ENCODE results near the gene LARGE1.

Gene LARGE1

DNA sequence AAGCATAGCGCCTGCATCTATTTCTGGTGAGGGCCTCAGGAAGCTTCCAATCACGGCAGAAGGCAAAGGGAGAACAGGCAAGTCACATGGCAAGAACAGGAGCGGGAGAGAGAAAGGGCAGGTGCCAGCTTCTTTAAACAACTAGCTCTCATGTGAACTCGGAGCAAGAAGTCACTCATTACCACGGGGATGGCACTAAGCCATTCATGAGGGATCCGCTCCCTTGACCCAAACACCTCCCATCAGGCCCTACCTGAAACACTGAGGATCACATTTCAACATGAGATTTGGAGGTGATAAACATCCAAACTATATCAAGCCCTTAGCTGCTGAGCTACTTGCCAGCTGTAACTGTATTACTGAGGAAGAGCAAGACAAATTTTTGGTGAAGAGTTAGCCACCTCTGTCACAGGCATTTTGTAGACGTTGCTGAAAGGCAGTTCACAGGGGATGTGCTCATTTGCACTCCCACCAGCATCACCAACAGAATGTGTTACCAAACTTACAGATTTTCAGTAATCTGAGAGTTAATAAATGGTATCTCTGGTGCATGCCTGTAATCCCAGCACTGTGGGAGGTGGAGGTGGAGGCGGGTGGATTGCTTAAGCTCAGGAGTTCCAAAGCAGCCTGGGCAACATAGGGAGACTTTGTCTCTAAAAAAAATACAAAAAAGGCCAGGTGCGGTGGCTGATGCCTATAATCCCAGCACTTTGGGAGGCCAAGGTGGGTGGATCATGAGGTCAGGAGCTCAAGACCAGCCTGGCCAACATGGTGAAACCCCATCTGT lies 398.2 kb downstream of the LARGE1 start:
- DNase-seq (ENCODE audit: low read depth in 3 of 3) = no peak

GRCh38 chr22:33520904-33521780 lies 399.1 kb downstream of the LARGE1 start:
- no peak for DNase-seq (ENCODE audit: low read depth in 3 of 3)

DNA sequence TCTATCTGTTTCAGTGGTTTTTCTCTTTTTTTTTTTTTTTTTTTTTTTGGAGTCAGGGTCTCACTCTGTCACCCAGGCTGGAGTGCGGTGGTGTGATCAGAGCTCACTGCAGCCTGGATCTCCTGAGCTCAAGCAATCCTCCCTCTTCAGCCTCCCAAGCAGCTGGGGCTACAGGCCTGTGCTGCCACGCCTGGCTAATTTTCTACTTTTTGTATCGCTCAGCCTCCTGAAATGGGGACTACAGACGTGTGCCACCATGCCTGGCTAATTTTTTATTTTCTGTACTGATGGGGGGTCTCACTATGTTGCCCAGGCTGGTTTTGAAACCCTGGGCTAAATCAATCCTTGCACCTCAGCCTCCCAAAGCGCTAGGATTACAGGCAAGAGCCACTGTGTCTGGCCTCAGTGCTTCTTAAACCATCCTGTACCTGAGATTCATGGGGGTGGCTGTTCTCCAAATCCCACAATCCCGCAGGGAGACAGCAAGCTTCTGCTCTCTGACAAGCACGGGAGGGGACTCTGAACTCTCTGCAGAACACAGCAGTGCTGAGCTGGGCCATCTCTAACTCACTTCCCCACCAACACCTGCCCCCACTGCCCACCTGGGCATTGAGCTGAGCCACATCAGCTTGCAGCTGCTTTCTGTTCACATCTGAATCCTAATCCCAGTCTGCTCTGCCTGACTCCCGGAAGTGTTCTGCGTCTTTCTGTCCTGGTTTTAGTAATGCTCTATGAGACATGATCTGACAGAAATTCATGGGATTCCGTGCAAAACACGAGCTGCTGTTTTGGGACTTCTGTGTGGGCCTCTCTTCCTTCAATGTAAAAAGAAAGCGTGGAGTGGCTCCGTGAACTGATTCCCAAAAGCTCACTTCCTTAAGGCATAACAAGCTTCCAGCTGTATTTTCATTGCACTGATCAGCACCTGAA lies 400.0 kb downstream of the LARGE1 start:
- DNase-seq (ENCODE audit: low read depth in 3 of 3) = no peak

GRCh38 chr22:33519071-33519973 lies 401.0 kb downstream of the LARGE1 start:
- peak in 1 of 3 donors; percentile 1 for DNase-seq (ENCODE audit: low read depth in 3 of 3)

DNA sequence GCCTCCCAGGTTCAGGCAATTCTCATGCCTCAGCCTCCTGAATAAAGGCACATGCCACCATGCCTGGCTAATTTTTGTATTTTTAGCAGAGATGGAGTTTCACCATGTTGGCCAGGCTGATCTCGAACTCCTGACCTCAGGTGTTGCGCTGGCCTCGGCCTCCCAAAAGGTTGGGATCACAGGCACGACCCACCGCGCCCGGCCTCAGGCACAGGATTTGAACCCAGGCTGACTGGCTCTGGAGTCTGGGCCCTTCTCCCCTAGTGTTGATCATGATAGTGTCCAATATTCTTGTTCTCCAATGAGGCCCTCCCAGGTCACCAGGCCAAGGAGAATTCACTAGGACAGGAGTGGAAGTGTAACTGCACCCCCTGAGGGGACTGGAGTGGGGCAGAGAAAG lies 401.9 kb downstream of the LARGE1 start:
- no peak for DNase-seq (ENCODE audit: low read depth in 3 of 3)

- no peak for DNase-seq (ENCODE audit: low read depth in 3 of 3)
These were observed 404.5 kb downstream of the LARGE1 start for GRCh38 chr22:33515795-33516194.

- no peak for DNase-seq (ENCODE audit: low read depth in 3 of 3)
These were observed 406.6 kb downstream of the LARGE1 start for GRCh38 chr22:33513388-33514338.

DNA sequence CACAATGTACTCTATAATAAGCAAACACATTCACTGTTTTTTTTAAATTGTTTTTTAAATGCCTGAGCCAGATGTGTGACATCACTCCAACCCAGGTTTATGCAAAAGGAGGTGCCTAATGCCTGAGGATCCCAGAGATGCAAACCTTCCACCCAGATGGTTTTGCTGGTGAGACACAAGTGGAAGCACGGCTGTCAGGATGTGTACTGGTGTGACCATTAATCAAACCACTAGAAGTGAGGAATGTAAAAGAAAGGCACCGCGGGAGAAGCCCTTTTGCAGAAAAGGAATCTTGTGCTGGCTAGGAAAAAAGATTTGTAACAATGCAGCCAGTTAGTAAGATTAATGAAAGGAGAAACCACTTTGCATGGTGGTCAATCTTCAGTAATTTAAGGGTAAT lies 407.4 kb downstream of the LARGE1 start:
- no peak for DNase-seq (ENCODE audit: low read depth in 3 of 3)

GRCh38 chr22:33510429-33510904 lies 409.8 kb downstream of the LARGE1 start:
- no peak for DNase-seq (ENCODE audit: low read depth in 3 of 3)

DNA sequence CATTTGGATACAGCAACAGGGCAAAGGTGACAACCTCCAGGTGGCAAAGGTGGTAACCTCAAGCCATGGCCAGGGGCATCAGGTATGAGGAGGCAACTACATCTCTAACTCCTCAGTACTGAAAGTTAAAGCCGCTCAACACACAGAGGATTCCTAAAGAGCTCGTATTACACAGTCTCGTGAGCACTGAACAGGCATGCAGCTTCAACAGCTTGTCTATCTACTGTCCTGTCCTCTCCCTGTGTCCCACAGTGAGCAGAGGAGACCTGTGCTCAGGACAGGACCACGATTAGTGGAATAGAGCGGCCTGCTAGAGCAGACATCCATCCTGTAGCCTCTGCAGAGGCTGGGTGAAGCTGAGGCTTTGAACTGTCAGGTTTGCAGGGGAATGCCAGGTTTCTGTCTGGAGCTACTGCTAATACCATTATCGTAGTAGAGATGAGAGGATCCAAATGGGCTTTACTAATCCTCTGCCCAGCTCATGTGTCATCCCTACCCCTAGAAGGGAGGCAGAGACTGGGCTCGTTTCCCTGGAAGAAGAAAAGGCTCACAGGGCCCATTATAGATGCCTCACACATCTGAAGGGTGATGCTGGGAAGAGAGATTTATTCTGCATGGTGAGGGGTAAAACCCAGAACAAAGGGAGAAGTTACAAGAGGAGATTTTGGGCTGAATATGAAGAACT lies 415.2 kb downstream of the LARGE1 start:
- DNase-seq (ENCODE audit: low read depth in 3 of 3) = no peak

DNA sequence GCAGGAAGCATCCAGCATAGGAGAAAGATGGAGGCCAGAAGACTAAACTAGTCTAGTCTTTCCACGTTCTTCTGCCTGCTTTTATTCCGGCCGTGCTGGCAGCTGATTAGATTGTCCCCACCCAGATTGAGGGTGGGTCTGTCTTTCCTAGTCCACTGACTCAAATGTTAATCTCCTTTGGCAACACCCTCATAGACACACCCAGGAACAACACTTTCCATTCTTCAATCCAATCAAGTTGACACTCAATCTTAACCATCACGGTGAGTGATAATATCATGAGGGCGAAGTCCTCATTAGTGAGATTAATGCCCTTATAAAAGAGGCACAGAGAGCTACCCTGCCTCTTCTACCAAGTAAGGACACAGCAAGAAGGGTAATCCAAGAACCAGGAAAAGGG lies 424.2 kb downstream of the LARGE1 start:
- no peak for DNase-seq (ENCODE audit: low read depth in 3 of 3)

- DNase-seq (ENCODE audit: low read depth in 3 of 3) = no peak
These were observed 426.6 kb downstream of the LARGE1 start for GRCh38 chr22:33493476-33494205.

DNA sequence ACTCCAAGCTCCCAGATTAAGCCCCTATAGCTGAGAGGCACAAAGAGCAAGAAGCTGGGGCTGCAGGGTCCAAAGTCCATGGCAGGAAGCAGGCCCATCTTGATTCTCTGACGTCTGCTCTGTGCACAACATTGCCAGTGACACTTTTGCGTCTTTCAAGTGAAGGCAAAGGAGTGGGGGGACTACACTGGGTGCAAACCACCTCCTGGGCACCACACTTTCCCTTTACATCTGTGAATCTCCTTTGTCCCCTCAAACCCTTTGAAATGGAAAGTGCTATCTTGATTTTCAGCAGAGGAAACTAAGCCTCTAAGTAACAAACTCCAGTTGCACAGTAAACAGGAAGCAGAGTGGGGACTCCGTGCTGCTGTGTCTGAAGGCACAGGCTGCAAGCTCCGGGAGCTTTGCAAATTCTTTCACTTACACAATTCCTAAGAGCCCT lies 428.0 kb downstream of the LARGE1 start:
- no peak for DNase-seq (ENCODE audit: low read depth in 3 of 3)

DNA sequence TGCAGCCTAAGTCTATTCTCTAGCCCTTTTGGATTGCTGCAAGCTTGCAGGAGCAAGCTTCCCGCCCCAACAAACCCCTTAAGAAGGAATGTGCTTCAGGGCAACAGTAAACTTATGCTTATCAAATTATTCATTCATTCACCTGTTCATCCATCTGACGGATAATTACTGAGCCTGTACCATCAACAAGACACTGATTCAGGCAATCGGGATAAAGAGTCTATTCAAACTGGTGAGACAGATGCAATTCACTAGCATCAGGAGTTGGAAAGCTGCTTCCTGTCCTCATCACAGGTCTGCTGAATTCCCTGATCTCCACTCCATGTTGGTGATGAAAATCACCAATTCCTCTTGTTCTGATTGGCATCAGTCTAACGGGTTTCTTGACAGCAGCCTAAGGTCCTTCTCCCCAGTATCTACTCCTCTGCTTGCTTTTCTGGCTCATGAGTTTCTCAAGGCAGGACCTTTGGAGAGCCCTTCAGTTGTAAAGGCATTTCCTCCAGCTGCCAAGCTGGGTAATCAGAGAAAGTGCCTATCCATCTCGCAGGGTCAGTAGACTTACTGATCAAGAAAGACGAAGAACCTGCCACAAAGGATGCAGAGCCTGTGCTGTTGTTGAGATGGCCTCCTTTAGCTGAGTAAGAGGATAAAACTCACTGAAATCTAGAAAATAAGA lies 433.1 kb downstream of the LARGE1 start:
- DNase-seq (ENCODE audit: low read depth in 3 of 3) = no peak

DNA sequence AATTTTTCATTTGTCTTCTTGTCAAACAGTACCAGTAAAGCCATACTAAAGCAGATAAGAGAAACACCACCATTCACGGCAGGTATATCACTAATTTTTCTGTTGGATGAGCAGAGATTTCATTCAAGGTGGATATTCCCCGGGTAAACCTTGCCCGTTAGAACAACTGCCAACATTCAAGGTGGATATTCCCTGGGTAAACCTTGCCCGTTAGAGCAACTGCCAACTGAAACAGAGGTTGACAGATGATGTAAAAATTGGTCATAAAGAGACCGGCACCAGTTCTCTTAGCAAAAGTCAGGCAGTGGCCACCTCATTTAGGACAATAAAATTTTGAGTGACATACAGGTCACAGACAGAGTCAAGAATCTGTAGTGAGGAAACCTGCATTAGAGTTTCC lies 438.7 kb downstream of the LARGE1 start:
- DNase-seq (ENCODE audit: low read depth in 3 of 3) = no peak

DNA sequence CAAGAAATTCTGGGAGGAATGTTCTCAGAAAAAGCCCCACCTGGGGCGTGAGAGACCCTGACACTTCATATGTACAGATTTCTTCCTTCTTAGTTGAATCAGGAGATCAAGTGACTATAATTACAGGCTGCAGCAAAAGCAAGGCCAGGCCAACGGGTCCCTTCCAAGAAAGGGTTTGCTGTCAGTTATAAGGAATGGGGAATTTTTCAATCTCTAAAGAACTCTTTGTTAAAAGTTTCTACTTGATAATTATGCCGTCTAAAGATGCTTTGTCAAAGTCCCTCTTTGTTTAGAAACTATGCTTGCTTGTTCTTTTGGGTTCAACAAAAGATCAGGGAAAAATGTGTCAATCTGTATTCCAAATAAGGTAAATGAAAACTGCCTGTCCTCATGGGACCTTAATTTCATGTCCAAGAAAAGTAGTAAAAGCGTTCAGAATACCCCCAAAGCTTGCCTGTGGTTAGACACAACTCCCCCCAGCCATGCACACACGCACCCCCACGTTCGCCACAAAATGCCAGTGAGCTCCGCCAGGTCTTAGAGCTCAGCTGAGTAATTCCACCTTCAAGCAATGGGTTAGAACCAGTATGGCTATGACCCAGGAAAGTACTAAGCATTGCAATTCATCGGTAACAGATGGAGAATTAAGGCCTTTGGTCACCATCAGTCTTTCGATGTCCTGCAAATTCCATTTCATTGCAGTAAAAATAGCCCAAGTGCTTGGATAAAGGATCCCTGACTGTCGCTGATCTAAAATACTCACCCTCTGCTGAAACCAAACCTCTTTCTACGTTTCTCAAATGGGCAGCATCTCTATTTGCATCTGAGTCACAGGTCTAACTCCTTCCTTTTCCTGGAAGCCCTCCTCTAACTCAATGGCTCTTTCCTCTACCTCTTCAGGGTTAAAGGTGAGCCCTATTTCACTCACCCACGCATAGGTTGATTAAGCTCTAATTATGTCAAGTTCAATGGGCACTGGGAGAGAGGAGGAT lies 442.9 kb downstream of the LARGE1 start:
- no peak for DNase-seq (ENCODE audit: low read depth in 3 of 3)
